Hematopoietic multipotent progenitor cell treated with erythropoietin and hydrocortisone succinate and interleukin-3 and kit ligand, for 17 days (in vitro differentiated cells): ENCODE results near the gene SF3B3.
"Not testable (repeated sequence)": the region's sequence is repeated elsewhere in the genome, so short reads cannot be mapped to it uniquely, and the experiment has no call there.

Source experiments
- DNase-seq: peaks from one replicate; pipeline ENCODE4 v3.0.0-alpha.2; 2015; ENCODE audit warnings: low spot score

SF3B3 gene

DNA sequence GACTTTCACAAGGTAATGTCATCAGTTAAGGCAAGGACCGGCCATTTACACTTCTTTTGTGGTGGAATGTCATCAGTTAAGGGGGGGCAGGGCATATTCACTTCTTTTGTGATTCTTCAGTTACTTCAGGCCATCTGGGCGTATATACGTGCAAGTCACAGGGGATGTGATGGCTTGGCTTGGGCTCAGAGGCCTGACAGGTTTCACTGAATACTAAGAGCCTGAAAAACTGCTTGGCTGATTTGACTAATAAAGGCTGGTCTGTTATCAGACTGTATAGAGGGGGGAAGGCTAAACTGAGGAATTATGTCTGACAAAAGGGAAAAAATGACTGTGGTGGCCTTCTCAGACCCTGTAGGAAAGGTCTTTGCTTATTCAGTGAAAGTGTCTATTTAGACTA is 98.2 kb downstream of the SF3B3 start:
- not testable (repeated sequence) for DNase-seq
